Gastrocnemius medialis (tissue), 4 donors: ENCODE results near the gene TBC1D25. TPM values are rescaled to one million over a fixed set of nuclear protein-coding genes. Genes with fewer than 3 reads are reported as not detected.
A peak's percentile ranks its signal among the peaks of the same experiment; 100 is the strongest.
"Not testable (repeated sequence)": the region's sequence is repeated elsewhere in the genome, so short reads cannot be mapped to it uniquely, and the experiment has no call there.

Experiments used
- ATAC-seq, 2 donors: fragments of 150-250 bp; one replicate each; pipeline ENCODE4 v1.9.1; 2016
- DNase-seq, 2 donors: peaks; one replicate each; pipeline ENCODE4 v3.0.0-alpha.2; 2019
- H3K27ac ChIP-seq, 4 donors: fragments of 200-600 bp; sonication (generic); 1 replicate in 1 of 4; 2 replicates in 3 of 4; pipeline ENCODE4 v1.5.1; 2016 to 2018; ENCODE audit warnings: mild to moderate bottlenecking in 2 of 4, moderate library complexity in 1 of 4
- H3K27me3 ChIP-seq, 3 donors: fragments of 200-600 bp; sonication (generic) in 2 of 3; 1 replicate in 1 of 3; 2 replicates in 2 of 3; pipeline versions ENCODE4 v1.5.1 to v1.6.0; 2016 to 2019; ENCODE audit warnings: mild to moderate bottlenecking in 1 of 3, moderate library complexity in 1 of 3
- H3K36me3 ChIP-seq, 2 donors: fragments of 200-600 bp; sonication (generic) in 1 of 2; one replicate each; pipeline ENCODE4 v1.5.1; 2017 to 2018
- H3K4me1 ChIP-seq, 2 donors: fragments of 200-600 bp; sonication (generic) in 1 of 2; one replicate each; pipeline ENCODE4 v1.5.1; 2016 to 2017; ENCODE audit warnings: mild to moderate bottlenecking in 2 of 2
- H3K4me3 ChIP-seq, 4 donors: fragments of 200-600 bp; sonication (generic) in 3 of 4; 1 replicate in 1 of 4; 2 replicates in 3 of 4; pipeline ENCODE4 v1.5.1; 2016 to 2019; ENCODE audit warnings: mild to moderate bottlenecking in 2 of 4
- H3K9me3 ChIP-seq, 3 donors: fragments of 200-600 bp; sonication (generic) in 2 of 3; 1 replicate in 1 of 3; 2 replicates in 2 of 3; pipeline ENCODE4 v1.5.1; 2016 to 2019
- POLR2A ChIP-seq, 2 donors: fragments of 450-650 bp; IDR thresholded peaks; one replicate each; pipeline ENCODE4 v1.6.1; 2017; ENCODE audit warnings: antibody characterized with exemption in 2 of 2, mild to moderate bottlenecking in 2 of 2, moderate library complexity in 2 of 2
- in situ Hi-C, 4 donors: fragments of 200-750 bp; cut with MboI; loops; one replicate each; pipeline versions ENCODE4 v1.15.0 to v1.8.0; 2017; ENCODE audit warnings: low sequenced_read_pairs in 4 of 4
- intact Hi-C: fragments of 100-400 bp; cut with DNase I; formaldehyde crosslinking; loops from one replicate; pipeline ENCODE4 v1.15.1; 2023; ENCODE audit warnings: low total_unique reads
- total RNA-seq, 4 donors: library from RNA; depleted of rRNA; stranded (reverse); fragments of >200 nt; gene quantifications; one replicate each; pipeline versions ENCODE4 v1.1.0 to v1.2.3, GENCODE V29; 2016
- TF ChIP-seq, protein P1 (sequence below), 5 experiments: fragments of 450-650 bp in 3 of 5; fragments of 200-600 bp in 2 of 5; sonication (generic) in 2 of 5; IDR thresholded peaks in 4 of 5; conservative IDR thresholded peaks in 1 of 5; 1 replicate in 4 of 5; 2 replicates in 1 of 5; pipeline ENCODE4 v1.5.1; 2016 to 2019; ENCODE audit warnings: antibody characterized with exemption in 5 of 5, mild to moderate bottlenecking in 3 of 5, moderate library complexity in 3 of 5

Gene TBC1D25
- total RNA-seq, 4 donors from 2014 or later = 10.3 to 14.8 (median 11.9) TPM

GRCh38 chrX:48548871-48549270 is 9.4 kb downstream of the TBC1D25 start:
- no peak for ATAC-seq
- intact Hi-C loops (no loop called here), in situ Hi-C loops (no loop called here)
- Histone ChIP-seq H3K36me3 (peaks cover 0 to 7% of the 10 kb centered on the region in 2 donors), H3K27me3 (no peaks in the 10 kb centered on the region), H3K9me3 (no peaks in the 10 kb centered on the region), H3K27ac (no peak overlapping the region), H3K4me1 (no peaks in the 10 kb centered on the region), H3K4me3 (no peak overlapping the region)
- DNase-seq = no peak
- TF ChIP-seq, protein P1, sequence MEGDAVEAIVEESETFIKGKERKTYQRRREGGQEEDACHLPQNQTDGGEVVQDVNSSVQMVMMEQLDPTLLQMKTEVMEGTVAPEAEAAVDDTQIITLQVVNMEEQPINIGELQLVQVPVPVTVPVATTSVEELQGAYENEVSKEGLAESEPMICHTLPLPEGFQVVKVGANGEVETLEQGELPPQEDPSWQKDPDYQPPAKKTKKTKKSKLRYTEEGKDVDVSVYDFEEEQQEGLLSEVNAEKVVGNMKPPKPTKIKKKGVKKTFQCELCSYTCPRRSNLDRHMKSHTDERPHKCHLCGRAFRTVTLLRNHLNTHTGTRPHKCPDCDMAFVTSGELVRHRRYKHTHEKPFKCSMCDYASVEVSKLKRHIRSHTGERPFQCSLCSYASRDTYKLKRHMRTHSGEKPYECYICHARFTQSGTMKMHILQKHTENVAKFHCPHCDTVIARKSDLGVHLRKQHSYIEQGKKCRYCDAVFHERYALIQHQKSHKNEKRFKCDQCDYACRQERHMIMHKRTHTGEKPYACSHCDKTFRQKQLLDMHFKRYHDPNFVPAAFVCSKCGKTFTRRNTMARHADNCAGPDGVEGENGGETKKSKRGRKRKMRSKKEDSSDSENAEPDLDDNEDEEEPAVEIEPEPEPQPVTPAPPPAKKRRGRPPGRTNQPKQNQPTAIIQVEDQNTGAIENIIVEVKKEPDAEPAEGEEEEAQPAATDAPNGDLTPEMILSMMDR (IDR thresholded peaks at IDR 0.05 in 4 of 5, conservative IDR thresholded peaks at IDR 0.05 in 1 of 5) = no peak
- no peak for TF ChIP-seq POLR2A (IDR thresholded peaks at IDR 0.05)

GRCh38 chrX:48555731-48556325 is 16.3 kb downstream of the TBC1D25 start:
- H3K36me3 ChIP-seq = peaks cover 0 to 16% of the 10 kb centered on the region in 2 donors
- not testable (repeated sequence) for H3K27ac ChIP-seq

DNA sequence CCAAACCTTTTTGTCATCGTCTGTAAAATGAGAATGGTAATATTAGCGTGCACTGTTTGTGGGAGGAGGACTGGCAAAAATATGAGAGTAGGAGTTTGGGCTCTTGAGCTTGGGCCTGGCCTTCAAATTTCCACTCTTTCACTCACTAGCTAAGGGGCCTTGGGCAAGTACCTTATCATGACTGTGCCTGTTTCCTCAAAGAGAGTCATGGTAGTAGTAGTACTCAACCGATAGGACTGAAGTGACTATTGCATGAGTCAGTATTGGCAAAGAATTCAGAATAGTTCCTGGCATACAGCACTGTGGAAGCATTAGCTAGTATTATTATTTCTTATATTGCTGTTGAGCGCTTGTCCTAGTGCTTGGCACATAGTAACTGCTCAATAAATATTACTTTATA is 18.8 kb downstream of the TBC1D25 start:
- Histone ChIP-seq H3K9me3 (no peaks in the 10 kb centered on the region), H3K27me3 (no peaks in the 10 kb centered on the region), H3K4me3 (no peak overlapping the region), H3K4me1 (no peaks in the 10 kb centered on the region), H3K36me3 (peaks cover 0 to 16% of the 10 kb centered on the region in 2 donors), H3K27ac (no peak overlapping the region)
- intact Hi-C loops = no loop called here
- in situ Hi-C loops = no loop called here
- TF ChIP-seq POLR2A (IDR thresholded peaks at IDR 0.05) = no peak
- TF ChIP-seq, protein P1 (IDR thresholded peaks at IDR 0.05 in 4 of 5, conservative IDR thresholded peaks at IDR 0.05 in 1 of 5) = no peak
- peak in 1 of 2 donors; percentile 44 for ATAC-seq
- DNase-seq = no peak

More at GRCh38 chrX:48555731-48556325, 16.3 kb downstream of the TBC1D25 start:
- H3K4me1 ChIP-seq, DNase-seq, H3K4me3 ChIP-seq, in situ Hi-C loops, H3K9me3 ChIP-seq, intact Hi-C loops, H3K27me3 ChIP-seq, ATAC-seq: not testable (repeated sequence)

DNA sequence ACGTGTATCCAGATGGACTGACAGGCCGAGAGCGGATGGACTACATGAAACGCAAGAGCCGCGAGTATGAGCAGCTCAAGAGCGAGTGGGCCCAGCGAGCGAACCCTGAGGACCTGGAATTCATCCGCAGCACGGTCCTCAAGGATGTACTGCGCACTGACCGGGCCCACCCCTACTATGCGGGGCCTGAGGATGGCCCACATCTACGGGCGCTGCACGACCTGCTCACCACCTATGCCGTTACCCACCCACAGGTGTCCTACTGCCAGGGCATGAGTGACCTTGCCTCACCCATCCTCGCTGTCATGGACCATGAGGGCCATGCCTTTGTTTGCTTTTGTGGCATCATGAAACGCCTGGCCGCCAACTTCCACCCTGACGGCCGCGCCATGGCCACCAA is 20.1 kb downstream of the TBC1D25 start:
- in situ Hi-C loops (no loop called here), intact Hi-C loops (no loop called here)
- no peaks in the 10 kb centered on the region for H3K27me3 ChIP-seq
- DNase-seq (no peak), ATAC-seq (no peak)
- no peaks in the 10 kb centered on the region for H3K4me1 ChIP-seq
- no peak overlapping the region for H3K27ac ChIP-seq
- H3K36me3 ChIP-seq = peaks cover 0 to 16% of the 10 kb centered on the region in 2 donors
- H3K4me3 ChIP-seq = no peak overlapping the region
- H3K9me3 ChIP-seq = no peaks in the 10 kb centered on the region
- TF ChIP-seq, protein P1 (IDR thresholded peaks at IDR 0.05 in 4 of 5, conservative IDR thresholded peaks at IDR 0.05 in 1 of 5) = no peak
- TF ChIP-seq POLR2A (IDR thresholded peaks at IDR 0.05) = no peak

GRCh38 chrX:48560056-48560455 is 20.5 kb downstream of the TBC1D25 start:
- TF ChIP-seq, protein P1 (IDR thresholded peaks at IDR 0.05 in 4 of 5, conservative IDR thresholded peaks at IDR 0.05 in 1 of 5) = no peak
- TF ChIP-seq POLR2A (IDR thresholded peaks at IDR 0.05) = no peak
- in situ Hi-C loops (no loop called here), intact Hi-C loops (no loop called here)
- no peaks in the 10 kb centered on the region for H3K4me1 ChIP-seq
- no peak overlapping the region for H3K4me3 ChIP-seq
- H3K27ac ChIP-seq = no peak overlapping the region
- no peaks in the 10 kb centered on the region for H3K27me3 ChIP-seq
- no peaks in the 10 kb centered on the region for H3K9me3 ChIP-seq
- DNase-seq = no peak
- no peak for ATAC-seq
- peaks cover 0 to 12% of the 10 kb centered on the region in 2 donors for H3K36me3 ChIP-seq
